ENCODE data around the gene STAC3. TPM values are rescaled to one million over a fixed set of nuclear protein-coding genes. Genes with fewer than 3 reads are reported as not detected.

Gene STAC3
- total and polyA plus RNA-seq, 2 of the 13 experiments (the other 11 are each of a cell fraction or from before 2014, with no cell fraction given): 0.18 to 0.22 TPM

GRCh38 chr12:57237932-57238853 lies 12.8 kb downstream of the STAC3 start (continued):
- TF ChIP-seq ZBTB10 (CRISPR knock-in tag; IDR thresholded peaks at IDR 0.05; ENCODE audit: borderline replicate concordance) (0 out of 2 replicates have a peak, but pooled peaks have one; percentile 14), ZNF253 (CRISPR knock-in tag; IDR thresholded peaks at IDR 0.05; ENCODE audit: borderline replicate concordance) (no peak), PCBP1 (IDR thresholded peaks at IDR 0.05; ENCODE audit: borderline replicate concordance, low read depth, low read length) (0 out of 2 replicates have a peak, but pooled peaks have one; percentile 34), NR2C2 (CRISPR knock-in tag; IDR thresholded peaks at IDR 0.05; ENCODE audit: borderline replicate concordance) (no peak), PRMT3 (CRISPR knock-in tag; IDR thresholded peaks at IDR 0.05; ENCODE audit: borderline replicate concordance, low read depth) (no peak), RFXAP (CRISPR knock-in tag; IDR thresholded peaks at IDR 0.05; ENCODE audit: borderline replicate concordance) (no peak), NCOA1 (CRISPR knock-in tag; IDR thresholded peaks at IDR 0.05) (no peak), TERF1 (CRISPR knock-in tag; IDR thresholded peaks at IDR 0.05) (no peak), ZNF850 (CRISPR knock-in tag; conservative IDR thresholded peaks at IDR 0.05) (peak; percentile 87; the same call in 1 of the 2 replicates), REXO4 (CRISPR knock-in tag; IDR thresholded peaks at IDR 0.05; ENCODE audit: borderline replicate concordance) (no peak), ZKSCAN1 (IDR thresholded peaks at IDR 0.05; ENCODE audit: low read length) (no peak), RBM39 (IDR thresholded peaks at IDR 0.05; ENCODE audit: low read depth, low read length, poor library complexity, severe bottlenecking) (no peak), ZNF670 (CRISPR knock-in tag; IDR thresholded peaks at IDR 0.05; ENCODE audit: borderline replicate concordance) (peak; percentile 27; the same call in 1 of the 2 replicates), HDAC6 (IDR thresholded peaks at IDR 0.05; ENCODE audit: low read depth, low read length) (no peak), JUN (CRISPR knock-in tag; IDR thresholded peaks at IDR 0.05) (no peak), ZNF792 (CRISPR knock-in tag; IDR thresholded peaks at IDR 0.05) (no peak), ZKSCAN5 (CRISPR knock-in tag; IDR thresholded peaks at IDR 0.05) (no peak), GMEB2 (CRISPR knock-in tag; IDR thresholded peaks at IDR 0.05; ENCODE audit: low read depth) (no peak), ZNF740 (CRISPR knock-in tag; IDR thresholded peaks at IDR 0.05) (peak; percentile 89)
